ENCODE data around the gene BBS7. TPM values are rescaled to one million over a fixed set of nuclear protein-coding genes. Genes with fewer than 3 reads are reported as not detected.

BBS7 gene
- total and polyA plus RNA-seq, 8 donors: 3.0 to 5.7 (median 4.0) TPM

DNA sequence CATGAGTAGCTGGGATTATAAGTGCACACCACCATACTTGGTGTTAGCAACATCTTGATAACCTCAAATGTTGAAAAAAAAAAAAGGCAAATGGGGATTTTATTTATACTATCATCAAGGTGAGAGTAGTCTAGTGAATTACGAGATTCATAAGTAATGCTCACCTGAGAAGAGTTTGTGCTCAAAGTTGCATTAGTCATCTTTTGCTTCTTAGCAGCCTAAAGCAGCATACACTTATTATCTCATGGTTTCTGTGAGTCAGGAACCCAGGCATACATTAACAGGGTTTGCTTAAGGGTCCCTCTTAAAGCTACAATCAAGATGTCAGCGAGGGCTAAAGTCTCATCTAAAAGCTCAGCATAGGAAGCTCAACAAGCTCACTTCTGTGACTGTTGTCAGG is 77.3 kb downstream of the BBS7 start:
- H3K27me3 ChIP-seq: peaks cover 0 to 3% (median 0%) of the 10 kb centered on the region in 4 donors
- H3K36me3 ChIP-seq: no peaks in the 10 kb centered on the region
- WGBS, 2 donors: 69 to 76% methylated on average over 2 of the region's 2 CpGs
- intact Hi-C loops (cut with DNase I): no loop called here
- DNase-seq (no peak), ATAC-seq (no peak), FAIRE-seq (no peak)
- no peak overlapping the region for H3K27ac ChIP-seq
- H3K4me3 ChIP-seq: no peak overlapping the region
- H3K4me1 ChIP-seq: no peaks in the 10 kb centered on the region
- TF ChIP-seq, protein P1, sequence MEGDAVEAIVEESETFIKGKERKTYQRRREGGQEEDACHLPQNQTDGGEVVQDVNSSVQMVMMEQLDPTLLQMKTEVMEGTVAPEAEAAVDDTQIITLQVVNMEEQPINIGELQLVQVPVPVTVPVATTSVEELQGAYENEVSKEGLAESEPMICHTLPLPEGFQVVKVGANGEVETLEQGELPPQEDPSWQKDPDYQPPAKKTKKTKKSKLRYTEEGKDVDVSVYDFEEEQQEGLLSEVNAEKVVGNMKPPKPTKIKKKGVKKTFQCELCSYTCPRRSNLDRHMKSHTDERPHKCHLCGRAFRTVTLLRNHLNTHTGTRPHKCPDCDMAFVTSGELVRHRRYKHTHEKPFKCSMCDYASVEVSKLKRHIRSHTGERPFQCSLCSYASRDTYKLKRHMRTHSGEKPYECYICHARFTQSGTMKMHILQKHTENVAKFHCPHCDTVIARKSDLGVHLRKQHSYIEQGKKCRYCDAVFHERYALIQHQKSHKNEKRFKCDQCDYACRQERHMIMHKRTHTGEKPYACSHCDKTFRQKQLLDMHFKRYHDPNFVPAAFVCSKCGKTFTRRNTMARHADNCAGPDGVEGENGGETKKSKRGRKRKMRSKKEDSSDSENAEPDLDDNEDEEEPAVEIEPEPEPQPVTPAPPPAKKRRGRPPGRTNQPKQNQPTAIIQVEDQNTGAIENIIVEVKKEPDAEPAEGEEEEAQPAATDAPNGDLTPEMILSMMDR (IDR thresholded peaks at IDR 0.05): no peak
- H3K9me3 ChIP-seq: no peaks in the 10 kb centered on the region

DNA sequence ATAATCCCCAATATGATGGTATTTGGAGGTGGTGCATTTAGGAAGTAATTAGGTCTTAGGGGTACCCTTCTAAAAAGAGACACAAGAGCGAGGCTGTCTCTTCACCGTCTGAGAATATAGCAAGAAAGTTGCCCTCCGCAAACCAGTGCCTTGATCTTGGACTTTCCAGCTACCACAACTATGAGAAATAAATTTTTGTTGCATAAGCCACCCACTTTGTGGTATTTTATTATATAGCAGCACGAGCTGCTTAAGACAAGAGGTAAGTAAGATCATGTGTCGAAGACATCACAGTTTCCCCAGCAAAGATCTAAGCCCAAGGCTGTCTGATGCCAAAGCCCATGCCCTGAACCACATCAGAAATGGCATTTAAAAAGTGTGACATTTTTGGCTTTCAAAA is 78.8 kb downstream of the BBS7 start:
- TF ChIP-seq, protein P1 (IDR thresholded peaks at IDR 0.05): no peak
- no peak for ATAC-seq
- H3K4me3 ChIP-seq: no peak overlapping the region
- no peak for DNase-seq
- H3K27ac ChIP-seq: no peak overlapping the region
- no peaks in the 10 kb centered on the region for H3K36me3 ChIP-seq
- H3K9me3 ChIP-seq: no peaks in the 10 kb centered on the region
- no peaks in the 10 kb centered on the region for H3K4me1 ChIP-seq
- WGBS, 2 donors: 84 to 85% methylated on average over 5 of the region's 5 CpGs
- intact Hi-C loops (cut with DNase I): no loop called here
- FAIRE-seq: no peak
- peaks cover 0 to under 1% (median 0%) of the 10 kb centered on the region in 4 donors for H3K27me3 ChIP-seq

DNA sequence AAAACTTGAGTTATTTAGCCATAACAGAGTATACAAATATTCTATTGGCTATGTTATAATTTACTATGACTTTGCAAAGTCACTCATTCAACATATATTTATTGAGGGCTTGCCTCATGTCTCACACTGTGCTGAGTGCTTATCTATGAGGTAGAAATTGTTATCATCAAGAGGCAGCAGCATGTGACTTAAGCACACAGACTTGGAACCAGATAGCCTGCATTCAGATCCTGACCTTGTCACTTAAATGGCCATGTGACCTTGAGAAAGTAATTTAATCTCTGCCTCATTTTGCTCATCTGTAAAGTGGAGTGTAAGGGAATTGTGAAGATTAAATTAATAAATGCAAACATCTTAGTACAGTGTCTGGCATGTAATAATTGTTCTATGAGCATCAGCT is 79.3 kb downstream of the BBS7 start:
- Histone ChIP-seq H3K27me3 (no peaks in the 10 kb centered on the region), H3K9me3 (no peaks in the 10 kb centered on the region), H3K36me3 (no peaks in the 10 kb centered on the region), H3K27ac (no peak overlapping the region), H3K4me3 (no peak overlapping the region), H3K4me1 (no peaks in the 10 kb centered on the region)
- ATAC-seq: no peak
- intact Hi-C loops (cut with DNase I): no loop called here
- no peak for FAIRE-seq
- DNase-seq: no peak
- TF ChIP-seq, protein P1 (IDR thresholded peaks at IDR 0.05): no peak

DNA sequence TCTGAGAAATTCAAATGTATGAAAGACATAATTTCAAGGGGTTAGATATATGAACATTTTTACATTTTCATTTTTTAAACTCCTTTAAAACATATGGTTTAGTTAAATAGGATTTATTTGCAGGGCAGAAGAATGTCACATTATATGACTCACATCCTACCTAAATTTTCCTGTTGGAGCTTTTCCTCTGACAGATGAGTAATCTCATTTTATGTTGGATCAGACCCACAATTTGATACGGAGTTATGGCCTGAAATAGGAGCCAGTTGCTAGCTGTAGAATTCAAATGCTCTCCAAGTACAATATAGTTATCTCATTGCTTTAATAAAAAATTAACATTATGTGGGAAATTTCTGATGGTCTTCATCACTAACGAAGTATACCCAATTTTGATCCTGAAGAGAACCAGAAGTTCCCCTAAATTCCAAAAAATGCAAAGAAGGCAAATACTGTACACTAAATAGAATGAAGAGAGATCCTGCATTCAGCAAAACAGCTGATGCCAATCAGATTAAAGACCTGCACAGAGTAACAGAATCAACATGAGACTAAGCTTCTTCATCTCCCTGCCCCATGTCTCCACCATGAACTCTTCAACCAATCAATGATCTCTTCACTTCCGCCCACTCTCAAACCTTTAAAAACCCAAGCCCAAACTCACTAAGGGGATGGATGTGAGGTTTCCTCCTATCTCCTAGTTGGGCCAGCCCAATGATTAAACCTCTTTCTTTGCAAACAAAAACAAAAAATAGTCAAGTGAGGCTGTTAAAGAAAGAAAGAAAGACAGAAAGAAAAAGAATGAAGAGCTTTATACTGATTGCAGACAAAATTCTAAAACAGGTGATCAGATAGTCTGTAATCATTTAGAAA is 80.1 kb downstream of the BBS7 start:
- intact Hi-C loops (cut with DNase I): no loop called here
- FAIRE-seq (no peak), DNase-seq (no peak), ATAC-seq (no peak)
- Histone ChIP-seq H3K27ac (no peak overlapping the region), H3K9me3 (no peaks in the 10 kb centered on the region), H3K4me3 (no peak overlapping the region), H3K4me1 (no peaks in the 10 kb centered on the region), H3K27me3 (no peaks in the 10 kb centered on the region), H3K36me3 (no peaks in the 10 kb centered on the region)
- TF ChIP-seq, protein P1 (IDR thresholded peaks at IDR 0.05): no peak
- WGBS, 2 donors: 56 to 72% methylated on average over 3 of the region's 3 CpGs

DNA sequence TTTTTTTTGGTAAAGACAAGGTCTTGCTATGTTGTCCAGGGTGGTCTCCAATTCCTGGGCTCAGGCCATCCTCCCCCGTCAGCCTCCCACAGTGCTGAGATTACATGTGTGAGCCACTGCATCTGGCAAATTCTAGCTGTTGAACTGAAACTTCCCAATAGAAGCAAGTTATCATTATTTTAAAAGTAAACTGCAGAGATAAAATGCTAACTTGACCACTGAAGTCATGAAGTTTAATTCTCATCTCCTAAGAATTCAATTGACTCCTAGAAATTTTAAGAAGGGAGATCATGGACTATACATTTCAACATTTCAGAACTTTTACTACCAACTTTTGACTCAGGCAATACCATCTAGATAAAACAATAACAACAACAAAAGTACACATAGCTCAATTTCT is 80.8 kb downstream of the BBS7 start:
- H3K9me3 ChIP-seq: no peaks in the 10 kb centered on the region
- H3K27ac ChIP-seq: no peak overlapping the region
- no peaks in the 10 kb centered on the region for H3K27me3 ChIP-seq
- no peaks in the 10 kb centered on the region for H3K4me1 ChIP-seq
- no peak overlapping the region for H3K4me3 ChIP-seq
- DNase-seq (no peak), FAIRE-seq (no peak), ATAC-seq (no peak)
- 45 to 63% methylated on average over 1 of the region's 1 CpG for WGBS, 2 donors
- intact Hi-C loops (cut with DNase I): no loop called here
- TF ChIP-seq, protein P1 (IDR thresholded peaks at IDR 0.05): no peak
- H3K36me3 ChIP-seq: no peaks in the 10 kb centered on the region

Data from pancreas (tissue), 10 donors.